IMR-90 (cell line): Measurements from ENCODE around the gene NAT14. TPM values are rescaled to one million over a fixed set of nuclear protein-coding genes. Genes with fewer than 3 reads are reported as not detected.

Source experiments
- ATAC-seq: fragments of 200-7000 bp; cut with Tn5 transposase; 2 replicates; pipeline ENCODE4 v1.9.1; 2020; ENCODE audit warnings: low read depth, mild to moderate bottlenecking, moderate library complexity
- BruUV-seq: library from RNA; stranded (reverse); fragments of 400-500 nt; replicated peaks from 2 replicates; lab custom pipeline; 2021; lab: Mats Ljungman, UMichigan
- CTCF ChIA-PET: fragments of 300-600 bp; formaldehyde crosslinking; extraction: SDS; loops from one replicate; lab custom pipeline; 2021; ENCODE audit warnings: antibody characterized with exemption; lab: Yijun Ruan, JAX
- POLR2A ChIA-PET: fragments of 300-600 bp; sonication (Branson Sonifier 250); formaldehyde crosslinking; loops from one replicate; lab custom pipeline; 2022; ENCODE audit warnings: antibody characterized with exemption; ENCODE audit not compliant: unreplicated experiment; lab: Charles Lee
- DNase-seq: peaks from one replicate; pipeline ENCODE4 v3.0.0; 2013
- H2AFZ ChIP-seq: replicated peaks from 2 replicates; pipeline ENCODE3; 2013; ENCODE audit warnings: low read length, mild to moderate bottlenecking; ENCODE audit not compliant: poor library complexity
- H2AK5ac ChIP-seq: 2 replicates; pipeline ENCODE4 v1.6.1; 2013; ENCODE audit warnings: low read depth, low read length, inconsistent platforms
- H2AK9ac ChIP-seq: replicated peaks from 2 replicates; pipeline ENCODE3; 2013; ENCODE audit warnings: mild to moderate bottlenecking, low read depth, low read length, moderate library complexity; ENCODE audit not compliant: poor library complexity
- H2BK120ac ChIP-seq: 2 replicates; pipeline ENCODE4 v1.6.1; 2013; ENCODE audit warnings: low read depth, low read length, inconsistent platforms
- H2BK15ac ChIP-seq: 3 replicates; pipeline ENCODE4 v1.6.1; 2013; ENCODE audit warnings: low read depth, low read length, inconsistent platforms
- H2BK20ac ChIP-seq: 2 replicates; pipeline ENCODE4 v1.6.1; 2013; ENCODE audit warnings: low read depth, mild to moderate bottlenecking, inconsistent platforms, low read length, moderate library complexity
- H2BK5ac ChIP-seq: 2 replicates; pipeline ENCODE4 v1.6.1; 2013; ENCODE audit warnings: mild to moderate bottlenecking, low read depth, low read length, inconsistent platforms; ENCODE audit not compliant: poor library complexity, severe bottlenecking
- H3K14ac ChIP-seq: replicated peaks from 2 replicates; pipeline ENCODE4 v1.6.1; 2013; ENCODE audit warnings: low read depth, low read length, inconsistent platforms
- H3K18ac ChIP-seq: 2 replicates; pipeline ENCODE4 v1.6.1; 2013; ENCODE audit warnings: low read depth, low read length, control low read depth
- H3K23ac ChIP-seq: 2 replicates; pipeline ENCODE4 v1.6.1; 2013; ENCODE audit warnings: low read depth, low read length, inconsistent platforms
- H3K27ac ChIP-seq: 2 replicates; pipeline ENCODE4 v1.5.1; 2013; ENCODE audit warnings: mild to moderate bottlenecking, control low read depth, low read length; ENCODE audit not compliant: insufficient read depth
- H3K27me3 ChIP-seq: 2 replicates; pipeline ENCODE4 v1.6.1; 2013; ENCODE audit warnings: low read length; ENCODE audit not compliant: control insufficient read depth, insufficient read depth
- H3K36me3 ChIP-seq: 2 replicates; pipeline ENCODE4 v1.6.1; 2013; ENCODE audit warnings: low read length, mixed read lengths; ENCODE audit not compliant: control insufficient read depth, insufficient read depth
- H3K4ac ChIP-seq: 2 replicates; pipeline ENCODE4 v1.6.1; 2013; ENCODE audit warnings: low read depth, low read length, inconsistent platforms
- H3K4me1 ChIP-seq: 2 replicates; pipeline ENCODE4 v1.6.1; 2013; ENCODE audit warnings: low read length, mixed read lengths; ENCODE audit not compliant: control insufficient read depth, insufficient read depth
- H3K4me2 ChIP-seq: 2 replicates; pipeline ENCODE4 v1.6.1; 2013; ENCODE audit warnings: low read depth, mild to moderate bottlenecking, control low read depth, low read length, moderate library complexity
- H3K4me3 ChIP-seq: 2 replicates; pipeline ENCODE4 v1.5.1; 2013; ENCODE audit warnings: low read depth, mild to moderate bottlenecking, control low read depth, low read length, moderate library complexity; ENCODE audit not compliant: insufficient read depth
- H3K56ac ChIP-seq: 2 replicates; pipeline ENCODE4 v1.6.1; 2013; ENCODE audit warnings: low read length, inconsistent platforms; ENCODE audit not compliant: insufficient read depth; ENCODE audit errors: extremely low read depth
- H3K79me1 ChIP-seq, 2 experiments: 2 replicates each; pipeline ENCODE4 v1.6.1; 2013; ENCODE audit warnings: low read length in 2 of 2, inconsistent platforms in 1 of 2, low read depth in 1 of 2
- H3K9ac ChIP-seq: 2 replicates; pipeline ENCODE4 v1.6.1; 2013; ENCODE audit warnings: low read depth, low read length, control low read depth
- H3K9me1 ChIP-seq: 2 replicates; pipeline ENCODE4 v1.6.1; 2013; ENCODE audit warnings: low read length, inconsistent platforms; ENCODE audit not compliant: insufficient read depth
- H3K9me3 ChIP-seq: 2 replicates; pipeline ENCODE4 v1.6.1; 2013; ENCODE audit warnings: low read length; ENCODE audit not compliant: control insufficient read depth, insufficient read depth
- H4K20me1 ChIP-seq: 2 replicates; pipeline ENCODE4 v1.6.1; 2013; ENCODE audit warnings: low read length, inconsistent platforms; ENCODE audit not compliant: insufficient read depth
- H4K5ac ChIP-seq: 2 replicates; pipeline ENCODE4 v1.6.1; 2013; ENCODE audit warnings: mild to moderate bottlenecking, low read depth, low read length, control low read depth
- H4K8ac ChIP-seq, 2 experiments: 2 replicates each; pipeline ENCODE4 v1.6.1; 2013; ENCODE audit warnings: low read depth in 2 of 2, low read length in 2 of 2, control low read depth in 1 of 2, inconsistent platforms in 1 of 2
- H4K91ac ChIP-seq: 2 replicates; pipeline ENCODE4 v1.6.1; 2013; ENCODE audit warnings: low read depth, low read length, inconsistent platforms; ENCODE audit not compliant: insufficient read depth
- BHLHE40 ChIP-seq: fragments of 150-350 bp; IDR thresholded peaks from 2 replicates; pipeline ENCODE4 v1.6.1; 2016; ENCODE audit warnings: mild to moderate bottlenecking, low read depth, low read length
- MAFK ChIP-seq: IDR thresholded peaks from 2 replicates; pipeline ENCODE4 v1.6.1; 2012; ENCODE audit warnings: low read depth, low read length, improper control_type of control experiment
- WGBS, 2 experiments: methylation state at CpG; one replicate each; pipeline versions ENCODE4 v1.1.5 to v1.1.7; 2013; ENCODE audit warnings: missing lambda C conversion rate in 2 of 2; ENCODE audit not compliant: insufficient read length in 1 of 2; ENCODE audit errors: extremely low coverage in 2 of 2; 5-methylcytosine and 5-hydroxymethylcytosine counted together
- dilution Hi-C: fragments of 300-500 bp; cut with HindIII; formaldehyde crosslinking; loops from one replicate; pipeline ENCODE4 v1.14.3; 2018; ENCODE audit warnings: low sequenced_read_pairs; ENCODE audit not compliant: unreplicated experiment
- in situ Hi-C: fragments of 300-500 bp; cut with MboI; formaldehyde crosslinking; loops from 3 replicates; pipeline ENCODE4 v1.14.3; 2019; ENCODE audit warnings: low sequenced_read_pairs, inconsistent platforms, mixed read lengths
- intact Hi-C: fragments of 100-400 bp; cut with micrococcal nuclease; formaldehyde crosslinking; loops from 2 replicates; pipeline ENCODE4 v1.10.0; 2022
- polyA plus RNA-seq, 3 experiments: library from polyadenylated mRNA; depleted of rRNA; stranded (reverse); fragments of >200 nt; gene quantifications; 2 replicates each; pipeline ENCODE4 v1.2.3, GENCODE V29; 2012; ENCODE audit warnings: low replicate concordance in 1 of 3
- total RNA-seq: library from RNA; depleted of rRNA; stranded (reverse); fragments of >200 nt; gene quantifications from 2 replicates; pipeline ENCODE4 v1.2.3, GENCODE V29; 2012
- TF ChIP-seq, protein P1 (sequence below): fragments of 150-350 bp; IDR thresholded peaks from 2 replicates; pipeline ENCODE4 v1.6.1; 2016; ENCODE audit warnings: low read depth, mild to moderate bottlenecking, low read length, moderate library complexity, borderline replicate concordance

NAT14 gene
- total and polyA plus RNA-seq, 2 of the 4 experiments (the other 2 are of a cell fraction), result 4.3 to 41.2 TPM

DNA sequence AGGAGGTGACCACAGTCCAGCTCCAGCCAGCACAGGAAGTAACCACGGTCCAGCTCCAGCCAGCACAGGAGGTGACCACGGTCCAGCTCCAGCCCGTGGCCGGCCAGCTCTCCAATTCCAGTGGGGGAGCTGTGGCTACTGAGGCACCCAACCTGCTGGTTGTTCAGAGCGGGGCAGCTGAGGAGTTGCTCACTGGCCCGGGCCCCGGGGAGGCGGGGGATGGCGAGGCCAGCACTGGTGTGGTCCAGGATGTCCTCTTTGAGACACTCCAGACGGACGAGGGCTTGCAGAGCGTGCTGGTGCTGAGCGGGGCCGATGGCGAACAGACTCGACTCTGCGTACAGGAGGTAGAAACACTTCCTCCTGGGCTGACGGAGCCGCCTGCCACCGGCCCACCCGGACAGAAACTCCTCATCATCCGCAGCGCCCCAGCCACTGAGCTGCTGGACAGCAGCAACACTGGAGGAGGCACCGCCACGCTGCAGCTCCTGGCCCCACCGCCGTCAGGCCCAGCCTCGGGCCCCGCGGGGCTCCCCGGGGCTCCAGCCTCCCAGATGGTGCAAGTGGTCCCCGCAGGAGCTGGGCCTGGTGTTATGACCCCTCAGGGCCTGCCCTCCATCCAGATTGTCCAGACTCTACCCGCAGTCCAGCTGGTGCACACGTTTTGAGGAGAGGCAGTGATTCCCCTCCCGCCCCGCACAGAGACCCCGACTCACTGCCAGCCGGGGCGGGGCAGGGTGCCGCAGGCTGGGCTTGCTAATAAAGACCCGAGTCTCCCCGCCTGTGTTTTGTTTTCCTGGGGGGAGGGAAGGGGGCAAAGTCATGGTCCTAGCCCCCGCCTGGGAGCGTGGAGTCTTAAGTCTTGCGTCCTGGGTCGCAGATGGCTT is 1.0 kb upstream of the NAT14 start:
- Histone ChIP-seq H4K8ac (0 out of 4 replicates have a peak overlapping the region, but pooled peaks of 1 of the 2 experiments have one; percentile 15), H3K27ac (no peak overlapping the region; the same call in 1 of the 2 replicates), H2AK5ac (peak overlapping the region; percentile 13; the same call in 1 of the 2 replicates), H3K4me1 (peaks cover 26% of the 10 kb centered on the region), H3K27me3 (no peaks in the 10 kb centered on the region), H3K18ac (no peak overlapping the region), H3K9ac (0 out of 2 replicates have a peak overlapping the region, but pooled peaks have one; percentile 69), H3K23ac (no peak overlapping the region), H2BK5ac (no peak overlapping the region), H3K4me2 (peak overlapping the region; percentile 88; the same call in 1 of the 2 replicates), H2AFZ (peak overlapping the region; percentile 21), H4K20me1 (0 out of 2 replicates have a peak, but pooled peaks cover 4% of the 10 kb centered on the region), H4K5ac (no peak overlapping the region), H4K91ac (no peak overlapping the region), H3K9me3 (no peaks in the 10 kb centered on the region), H3K4ac (no peak overlapping the region), H3K9me1 (peaks cover 9% of the 10 kb centered on the region; the same call in 1 of the 2 replicates), H2BK20ac (no peak overlapping the region), H3K14ac (peak overlapping the region; percentile 53; the same call in 1 of the 2 replicates), H2BK120ac (no peak overlapping the region), H3K36me3 (peaks cover 12% of the 10 kb centered on the region; the same call in 1 of the 2 replicates), H3K56ac (no peak overlapping the region), H3K4me3 (no peak overlapping the region), H3K79me1 (peaks cover 10 to 46% of the 10 kb centered on the region in 2 experiments), H2BK15ac (no peak overlapping the region), H2AK9ac (peak overlapping the region; percentile 99)
- 87% methylated on average over 28 of the region's 46 CpGs; no CpG with 5 or more reads in 1 of the 2 experiments for WGBS, 2 experiments
- TF ChIP-seq MAFK (no peak), BHLHE40 (no peak)
- TF ChIP-seq, protein P1, sequence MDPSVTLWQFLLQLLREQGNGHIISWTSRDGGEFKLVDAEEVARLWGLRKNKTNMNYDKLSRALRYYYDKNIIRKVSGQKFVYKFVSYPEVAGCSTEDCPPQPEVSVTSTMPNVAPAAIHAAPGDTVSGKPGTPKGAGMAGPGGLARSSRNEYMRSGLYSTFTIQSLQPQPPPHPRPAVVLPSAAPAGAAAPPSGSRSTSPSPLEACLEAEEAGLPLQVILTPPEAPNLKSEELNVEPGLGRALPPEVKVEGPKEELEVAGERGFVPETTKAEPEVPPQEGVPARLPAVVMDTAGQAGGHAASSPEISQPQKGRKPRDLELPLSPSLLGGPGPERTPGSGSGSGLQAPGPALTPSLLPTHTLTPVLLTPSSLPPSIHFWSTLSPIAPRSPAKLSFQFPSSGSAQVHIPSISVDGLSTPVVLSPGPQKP, result no peak
- no peak for ATAC-seq
- dilution Hi-C loops, result no loop called here
- no peak for DNase-seq
- ChIA-PET POLR2A (no interaction called here), CTCF (interaction anchor here (1.0 kb wide), 1 partner anchor 16 kb away, joined by 6 read pairs; no protein-coding TSS in a partner anchor)
- BruUV-seq, result no TSS peak
- in situ Hi-C loops, result loop anchor here (25.0 kb wide), 1 partner anchor 1022 kb away; the partner anchor contains the start of genes CDC42EP5 and LENG9
- intact Hi-C loops, result no loop called here
